ENCODE measurements around the gene SORCS2.

GRCh38 chr4:7360806-7361205, 168.5 kb downstream of the SORCS2 start:
- TF ChIP-seq CTCF (IDR thresholded peaks at IDR 0.05): no peak
- no peak for TF ChIP-seq POLR2A (IDR thresholded peaks at IDR 0.05)
